Neuron (in vitro differentiated cells): ENCODE data around the gene ANXA8.

ENCODE experiments used
- H2AFZ ChIP-seq: one replicate; pipeline ENCODE4 v1.6.1; 2013; ENCODE audit warnings: low read depth, mild to moderate bottlenecking, inconsistent platforms, low read length, moderate library complexity
- H3K27me3 ChIP-seq: one replicate; pipeline ENCODE4 v1.6.1; 2013; ENCODE audit warnings: low read length; ENCODE audit not compliant: insufficient read depth
- H3K36me3 ChIP-seq: one replicate; pipeline ENCODE4 v1.6.1; 2013; ENCODE audit warnings: low read length; ENCODE audit not compliant: insufficient read depth
- H3K4me1 ChIP-seq: one replicate; pipeline ENCODE4 v1.6.1; 2013; ENCODE audit warnings: low read length; ENCODE audit not compliant: insufficient read depth
- H3K4me3 ChIP-seq: 2 replicates; pipeline ENCODE4 v1.5.1; 2013; ENCODE audit warnings: mild to moderate bottlenecking, low read length, moderate library complexity
- H3K9me3 ChIP-seq: one replicate; pipeline ENCODE4 v1.6.1; 2013; ENCODE audit warnings: low read length

ANXA8 gene

GRCh38 chr10:47449102-47449978, 34.6 kb downstream of the ANXA8 start:
- no peak overlapping the region for H3K4me3 ChIP-seq
- H3K36me3 ChIP-seq, result no peaks in the 10 kb centered on the region
- H3K9me3 ChIP-seq, result no peaks in the 10 kb centered on the region
- no peak overlapping the region for H2AFZ ChIP-seq
- H3K27me3 ChIP-seq, result peaks cover 26% of the 10 kb centered on the region
- H3K4me1 ChIP-seq, result no peaks in the 10 kb centered on the region

GRCh38 chr10:47447705-47448104, 36.2 kb downstream of the ANXA8 start:
- H3K9me3 ChIP-seq, result no peaks in the 10 kb centered on the region
- no peak overlapping the region for H2AFZ ChIP-seq
- no peaks in the 10 kb centered on the region for H3K4me1 ChIP-seq
- peaks cover 15% of the 10 kb centered on the region for H3K27me3 ChIP-seq
- H3K4me3 ChIP-seq, result no peak overlapping the region
- no peaks in the 10 kb centered on the region for H3K36me3 ChIP-seq

- Histone ChIP-seq H3K27me3 (peaks cover 10% of the 10 kb centered on the region), H3K9me3 (no peaks in the 10 kb centered on the region), H2AFZ (no peak overlapping the region), H3K4me3 (no peak overlapping the region), H3K36me3 (no peaks in the 10 kb centered on the region), H3K4me1 (no peaks in the 10 kb centered on the region)
Measured at GRCh38 chr10:47447209-47447608, 36.7 kb downstream of the ANXA8 start.

- Histone ChIP-seq H3K9me3 (no peaks in the 10 kb centered on the region), H3K36me3 (no peaks in the 10 kb centered on the region), H3K27me3 (peaks cover 10% of the 10 kb centered on the region), H3K4me1 (no peaks in the 10 kb centered on the region), H2AFZ (no peak overlapping the region), H3K4me3 (no peak overlapping the region)
Measured at GRCh38 chr10:47445720-47446119, 38.2 kb downstream of the ANXA8 start.

- H3K4me3 ChIP-seq, result no peak overlapping the region
- no peaks in the 10 kb centered on the region for H3K4me1 ChIP-seq
- no peaks in the 10 kb centered on the region for H3K9me3 ChIP-seq
- no peaks in the 10 kb centered on the region for H3K27me3 ChIP-seq
- H3K36me3 ChIP-seq, result no peaks in the 10 kb centered on the region
- no peak overlapping the region for H2AFZ ChIP-seq
Measured at GRCh38 chr10:47444047-47444446, 39.9 kb downstream of the ANXA8 start.

GRCh38 chr10:47443145-47443544, 40.8 kb downstream of the ANXA8 start:
- Histone ChIP-seq H3K27me3 (no peaks in the 10 kb centered on the region), H3K4me3 (no peak overlapping the region), H3K9me3 (no peaks in the 10 kb centered on the region), H3K36me3 (no peaks in the 10 kb centered on the region), H3K4me1 (no peaks in the 10 kb centered on the region), H2AFZ (no peak overlapping the region)

- Histone ChIP-seq H2AFZ (no peak overlapping the region), H3K27me3 (no peaks in the 10 kb centered on the region), H3K36me3 (no peaks in the 10 kb centered on the region), H3K4me3 (no peak overlapping the region), H3K9me3 (no peaks in the 10 kb centered on the region), H3K4me1 (no peaks in the 10 kb centered on the region)
Measured at GRCh38 chr10:47442351-47442750, 41.6 kb downstream of the ANXA8 start.

- no peaks in the 10 kb centered on the region for H3K36me3 ChIP-seq
- no peaks in the 10 kb centered on the region for H3K27me3 ChIP-seq
- H3K9me3 ChIP-seq, result no peaks in the 10 kb centered on the region
- H3K4me3 ChIP-seq, result no peak overlapping the region
- no peaks in the 10 kb centered on the region for H3K4me1 ChIP-seq
- H2AFZ ChIP-seq, result no peak overlapping the region
Measured at GRCh38 chr10:47441938-47442337, 42.0 kb downstream of the ANXA8 start.

- Histone ChIP-seq H3K27me3 (no peaks in the 10 kb centered on the region), H2AFZ (no peak overlapping the region), H3K9me3 (no peaks in the 10 kb centered on the region), H3K36me3 (no peaks in the 10 kb centered on the region), H3K4me1 (no peaks in the 10 kb centered on the region), H3K4me3 (no peak overlapping the region)
Measured at GRCh38 chr10:47440207-47440606, 43.7 kb downstream of the ANXA8 start.

GRCh38 chr10:47438857-47439474, 44.9 kb downstream of the ANXA8 start:
- no peak overlapping the region for H2AFZ ChIP-seq
- no peaks in the 10 kb centered on the region for H3K27me3 ChIP-seq

GRCh38 chr10:47435081-47435480, 48.8 kb downstream of the ANXA8 start:
- H3K9me3 ChIP-seq, result no peaks in the 10 kb centered on the region
- H3K4me3 ChIP-seq, result no peak overlapping the region

More at GRCh38 chr10:47438857-47439474, 44.9 kb downstream of the ANXA8 start:
- Histone ChIP-seq H3K4me1 (no peaks in the 10 kb centered on the region), H3K4me3 (no peak overlapping the region), H3K9me3 (no peaks in the 10 kb centered on the region), H3K36me3 (no peaks in the 10 kb centered on the region)

GRCh38 chr10:47425813-47426419, 58.0 kb downstream of the ANXA8 start:
- Histone ChIP-seq H3K9me3 (no peaks in the 10 kb centered on the region), H3K27me3 (no peaks in the 10 kb centered on the region), H3K4me1 (no peaks in the 10 kb centered on the region), H3K36me3 (no peaks in the 10 kb centered on the region), H3K4me3 (no peak overlapping the region), H2AFZ (no peak overlapping the region)

More at GRCh38 chr10:47435081-47435480, 48.8 kb downstream of the ANXA8 start:
- Histone ChIP-seq H2AFZ (no peak overlapping the region), H3K27me3 (no peaks in the 10 kb centered on the region), H3K36me3 (no peaks in the 10 kb centered on the region), H3K4me1 (no peaks in the 10 kb centered on the region)

GRCh38 chr10:47424231-47424630, 59.7 kb downstream of the ANXA8 start:
- Histone ChIP-seq H3K27me3 (no peaks in the 10 kb centered on the region), H3K4me1 (no peaks in the 10 kb centered on the region), H3K4me3 (no peak overlapping the region), H3K36me3 (no peaks in the 10 kb centered on the region), H3K9me3 (no peaks in the 10 kb centered on the region), H2AFZ (no peak overlapping the region)
